ENCODE data around the gene SORBS1.

Gene SORBS1

DNA sequence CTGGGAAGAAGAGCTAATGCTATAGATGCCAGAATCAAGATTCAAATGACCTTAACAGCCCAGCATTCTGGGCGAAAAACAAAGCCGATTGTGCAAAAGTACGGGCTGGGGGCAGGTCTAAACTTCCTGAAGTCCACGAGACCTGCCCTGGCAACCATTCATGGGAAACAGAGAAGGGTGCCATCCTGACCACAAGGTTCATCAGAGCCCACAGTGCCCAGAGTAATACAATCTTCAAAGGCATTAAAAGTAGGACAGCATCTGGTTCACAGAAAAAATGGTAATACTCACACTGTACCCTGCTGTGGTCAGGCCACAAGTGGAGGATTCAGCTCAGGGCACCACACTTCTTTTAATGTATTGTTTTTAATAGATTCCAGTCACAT lies 36.1 kb downstream of the SORBS1 start:
- CTCF ChIA-PET = no interaction called here
- Mint-ChIP-seq H3K4me1 (no peaks in the 10 kb centered on the region), H3K27ac (no peak overlapping the region), H3K27me3 (no peaks in the 10 kb centered on the region), H3K36me3 (no peaks in the 10 kb centered on the region), H3K9me3 (no peaks in the 10 kb centered on the region), H3K4me3 (no peak overlapping the region)
- no peak for DNase-seq

DNA sequence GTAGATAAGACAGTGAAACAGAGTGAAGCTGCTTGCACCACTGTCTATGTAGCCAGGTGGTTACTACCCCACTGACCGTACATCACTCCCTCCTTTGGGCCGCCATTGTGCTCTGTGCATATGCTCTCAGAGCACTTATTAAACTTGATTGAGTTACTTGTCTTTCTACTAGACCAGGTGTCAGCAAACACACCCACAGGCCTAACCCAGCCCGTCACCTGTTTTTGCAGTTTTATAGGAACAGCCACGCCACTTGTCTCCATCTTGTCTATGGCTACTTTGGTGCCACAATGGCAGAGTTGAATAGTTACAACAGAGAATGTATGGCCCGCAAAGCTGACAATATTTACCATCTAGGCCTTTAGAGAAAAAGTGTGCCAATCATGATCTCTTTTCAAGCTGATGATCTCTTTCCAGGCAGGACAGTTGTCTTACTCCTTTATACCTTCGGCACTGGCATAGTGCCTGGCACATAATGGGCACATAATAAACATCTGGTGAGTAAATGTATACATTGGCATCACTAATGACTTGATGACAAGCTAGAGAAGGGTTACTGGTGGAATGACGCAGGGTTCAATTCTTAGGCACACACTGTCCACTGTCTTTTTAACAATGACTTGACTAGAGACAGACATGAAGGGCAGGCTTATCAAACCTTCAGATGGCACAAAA lies 36.7 kb downstream of the SORBS1 start:
- no peaks in the 10 kb centered on the region for H3K27me3 Mint-ChIP-seq
- DNase-seq = no peak
- H3K4me1 Mint-ChIP-seq = no peaks in the 10 kb centered on the region
- H3K4me3 Mint-ChIP-seq = no peak overlapping the region
- CTCF ChIA-PET = no interaction called here
- no peaks in the 10 kb centered on the region for H3K36me3 Mint-ChIP-seq
- H3K27ac Mint-ChIP-seq = no peak overlapping the region
- no peaks in the 10 kb centered on the region for H3K9me3 Mint-ChIP-seq

DNA sequence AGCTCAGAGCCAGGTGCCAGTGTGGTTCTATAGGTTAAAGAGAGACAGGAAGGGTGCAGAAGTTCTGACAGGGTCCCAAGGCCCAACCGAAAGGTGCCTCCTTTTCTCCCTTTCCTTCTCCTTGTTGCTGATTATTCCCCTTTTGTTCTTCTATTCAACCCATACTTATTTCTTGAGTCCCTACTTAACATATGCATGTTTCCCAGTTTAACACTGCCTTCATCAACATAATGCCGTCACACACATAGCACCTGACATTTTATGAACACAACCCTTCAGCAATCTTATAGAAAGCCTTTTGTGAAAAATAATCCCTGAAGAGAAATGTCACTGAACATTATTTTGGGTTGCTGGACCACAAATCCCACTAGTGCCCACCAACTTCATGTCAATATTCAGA lies 39.1 kb downstream of the SORBS1 start:
- Mint-ChIP-seq H3K4me1 (no peaks in the 10 kb centered on the region), H3K9me3 (no peaks in the 10 kb centered on the region), H3K4me3 (no peak overlapping the region), H3K27ac (no peak overlapping the region), H3K27me3 (no peaks in the 10 kb centered on the region), H3K36me3 (no peaks in the 10 kb centered on the region)
- DNase-seq = no peak
- CTCF ChIA-PET = no interaction called here

DNA sequence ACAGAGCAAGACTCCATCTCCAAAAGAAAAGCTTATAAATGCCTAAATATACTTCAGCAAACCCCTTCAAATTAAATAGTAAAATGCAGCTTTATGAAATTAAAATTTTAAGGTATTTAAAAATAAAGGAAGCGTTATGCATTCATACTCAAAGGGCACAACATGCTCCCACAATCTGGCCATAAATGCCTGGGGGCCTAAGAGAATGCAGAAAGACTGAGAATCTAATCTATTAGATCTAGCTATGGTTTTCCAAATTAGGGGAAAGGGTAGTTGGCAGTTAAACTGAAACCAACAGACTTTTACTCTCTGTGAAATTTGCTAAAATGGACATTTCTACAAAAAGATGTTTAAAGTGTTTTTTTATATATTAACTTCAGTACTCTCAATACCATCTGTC lies 40.6 kb downstream of the SORBS1 start:
- H3K4me3 Mint-ChIP-seq = no peak overlapping the region
- H3K27ac Mint-ChIP-seq = no peak overlapping the region
- H3K4me1 Mint-ChIP-seq = no peaks in the 10 kb centered on the region
- CTCF ChIA-PET = interaction anchor here (0.6 kb wide), 1 partner anchor 129 kb away, joined by 3 read pairs; no protein-coding TSS in a partner anchor
- no peaks in the 10 kb centered on the region for H3K27me3 Mint-ChIP-seq
- no peaks in the 10 kb centered on the region for H3K36me3 Mint-ChIP-seq
- DNase-seq = no peak
- H3K9me3 Mint-ChIP-seq = no peaks in the 10 kb centered on the region

DNA sequence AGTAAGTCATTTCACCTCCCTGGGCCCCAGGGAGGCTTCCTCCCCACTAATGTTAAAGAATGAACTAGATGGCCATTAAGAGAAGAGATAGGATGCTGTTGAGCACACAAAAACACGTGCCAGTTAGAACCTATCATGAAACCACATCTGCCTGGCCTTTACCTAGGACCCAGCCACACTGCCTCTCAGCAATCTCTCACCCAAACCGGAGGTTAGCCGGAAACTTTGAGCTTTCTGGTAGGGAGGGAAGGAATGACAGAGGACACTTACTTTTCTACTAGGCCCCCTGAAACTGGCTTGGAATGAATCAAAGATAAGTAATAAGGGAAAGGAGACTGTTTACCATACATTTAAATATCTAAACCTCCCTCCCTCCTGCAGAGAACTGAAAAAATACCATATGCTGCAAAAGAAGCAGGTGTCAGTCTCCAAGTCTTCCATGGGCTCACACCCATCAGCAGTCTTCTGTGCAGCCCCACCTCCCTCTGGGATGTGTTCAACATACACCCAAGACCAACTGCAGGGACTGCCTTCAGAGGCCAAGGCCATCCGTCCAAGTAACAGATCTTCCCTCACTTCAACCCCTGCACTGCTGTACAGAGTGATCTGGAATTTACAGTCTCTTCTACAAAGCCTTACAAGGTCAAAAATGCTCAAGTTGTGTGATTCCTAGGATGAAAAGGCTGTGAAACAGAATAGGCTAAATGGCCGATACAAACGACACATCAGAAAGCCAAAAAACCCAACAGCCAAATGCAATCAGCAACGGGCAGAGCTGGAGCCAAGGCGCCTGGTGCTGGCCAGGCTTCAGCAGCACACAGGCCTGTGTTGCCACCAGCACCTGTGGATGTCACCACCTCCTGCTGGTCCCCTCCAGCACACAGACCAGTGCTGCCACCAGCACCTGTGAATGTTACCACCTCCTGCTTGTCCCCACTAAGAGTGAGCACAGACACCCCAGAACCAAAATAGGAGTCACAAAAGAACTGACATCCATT lies 42.4 kb downstream of the SORBS1 start:
- no peaks in the 10 kb centered on the region for H3K27me3 Mint-ChIP-seq
- DNase-seq = no peak
- H3K9me3 Mint-ChIP-seq = no peaks in the 10 kb centered on the region
- no peak overlapping the region for H3K4me3 Mint-ChIP-seq
- H3K4me1 Mint-ChIP-seq = no peaks in the 10 kb centered on the region
- H3K36me3 Mint-ChIP-seq = no peaks in the 10 kb centered on the region
- no peak overlapping the region for H3K27ac Mint-ChIP-seq
- CTCF ChIA-PET = no interaction called here

DNA sequence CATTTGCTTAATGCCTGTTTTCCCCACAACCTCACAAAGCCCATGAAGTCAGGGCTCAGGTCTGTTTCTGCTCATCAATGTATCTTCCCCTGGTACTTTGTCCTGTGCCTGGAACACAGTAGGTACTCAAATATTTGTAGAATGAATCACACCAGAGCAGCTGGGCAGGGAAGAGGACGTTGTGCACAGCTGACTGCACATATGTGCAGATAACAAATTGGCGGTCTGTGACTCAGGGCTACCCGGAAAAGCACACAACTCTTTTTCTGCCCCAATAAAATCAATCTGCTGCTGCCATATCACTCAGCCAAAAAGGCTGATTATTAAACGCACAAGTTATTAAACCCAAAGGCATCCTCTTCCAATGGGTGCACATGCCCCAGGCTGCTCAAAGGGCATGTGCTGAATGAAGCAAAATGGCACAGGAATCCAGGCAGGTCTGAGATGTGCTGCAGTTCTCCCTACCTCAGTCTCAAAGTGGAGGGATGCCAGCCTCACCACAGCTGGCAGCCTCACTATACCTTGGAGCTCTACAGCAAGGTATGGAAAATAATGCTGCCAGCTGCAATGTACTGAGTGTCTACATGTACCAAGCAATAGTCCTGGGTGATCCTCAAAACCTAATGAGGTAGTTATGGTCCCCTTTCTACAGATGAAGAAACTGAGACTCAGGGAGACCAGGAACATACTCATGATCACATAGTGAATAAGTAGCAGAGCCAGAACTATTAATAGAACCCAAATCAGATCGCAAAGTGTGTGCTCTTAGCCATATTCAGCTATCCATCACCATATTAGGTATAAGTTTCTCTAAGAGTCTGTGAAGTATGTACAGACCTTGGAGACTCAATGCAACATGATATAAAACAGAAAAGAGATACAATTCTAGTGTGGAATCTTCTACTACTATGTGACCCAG lies 43.4 kb downstream of the SORBS1 start:
- CTCF ChIA-PET = no interaction called here

DNA sequence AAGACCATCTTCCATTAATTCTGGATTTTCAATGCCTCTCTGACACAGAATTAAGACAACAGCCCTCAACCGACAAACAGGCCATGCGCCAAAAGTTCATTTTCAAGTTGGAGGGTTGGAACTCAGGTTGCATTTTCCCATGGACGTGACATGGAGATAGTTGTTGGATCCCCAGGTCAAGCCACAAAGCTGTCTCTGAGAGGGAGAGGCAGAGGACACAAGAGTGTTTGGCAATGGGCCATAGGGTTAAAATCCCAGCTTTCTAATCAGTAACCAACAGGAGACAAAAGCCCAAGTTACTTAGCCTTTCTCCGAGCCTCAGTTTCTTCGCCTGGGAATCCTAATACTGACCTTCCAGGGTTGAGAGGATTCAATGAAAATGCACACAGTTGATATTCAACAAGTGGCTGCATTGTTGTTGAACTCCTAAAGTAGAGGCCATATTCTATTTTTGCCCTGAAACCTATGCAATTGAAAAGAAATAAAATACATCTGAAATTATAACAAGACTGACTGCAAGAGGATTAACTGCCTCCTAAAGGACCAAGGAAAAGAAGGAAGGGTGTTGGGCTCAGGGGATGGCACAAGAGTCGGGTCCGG lies 44.3 kb downstream of the SORBS1 start:
- Mint-ChIP-seq H3K36me3 (no peaks in the 10 kb centered on the region), H3K27me3 (no peaks in the 10 kb centered on the region), H3K4me1 (no peaks in the 10 kb centered on the region), H3K27ac (no peak overlapping the region), H3K9me3 (no peaks in the 10 kb centered on the region), H3K4me3 (no peak overlapping the region)
- CTCF ChIA-PET = no interaction called here
- no peak for DNase-seq

More for the DNA sequence above, 43.4 kb downstream of the SORBS1 start:
- Mint-ChIP-seq H3K36me3 (no peaks in the 10 kb centered on the region), H3K9me3 (no peaks in the 10 kb centered on the region), H3K4me1 (no peaks in the 10 kb centered on the region), H3K27me3 (no peaks in the 10 kb centered on the region), H3K27ac (no peak overlapping the region), H3K4me3 (no peak overlapping the region)
- DNase-seq = no peak

DNA sequence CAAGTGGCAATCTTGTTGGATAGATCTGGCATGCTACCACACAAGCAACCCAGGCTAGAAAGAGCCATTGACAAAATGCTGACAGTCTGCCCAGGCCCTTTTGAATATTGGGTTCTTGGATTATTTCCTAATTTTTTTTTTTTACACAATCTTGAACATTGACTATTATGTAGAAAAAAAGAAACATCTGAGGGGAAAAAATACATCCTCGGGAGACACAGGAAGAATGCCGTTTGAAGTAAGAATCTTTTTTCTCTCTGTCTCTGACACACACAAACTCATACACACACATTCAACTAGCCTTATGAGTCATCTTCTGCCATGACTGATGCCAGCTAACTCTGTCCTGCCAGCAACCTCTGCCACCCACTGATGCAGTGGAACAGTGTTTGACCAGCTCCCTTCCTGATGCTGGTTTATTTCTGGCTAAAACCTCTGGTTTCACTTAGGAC lies 47.2 kb downstream of the SORBS1 start:
- no peaks in the 10 kb centered on the region for H3K9me3 Mint-ChIP-seq
- CTCF ChIA-PET = no interaction called here

DNA sequence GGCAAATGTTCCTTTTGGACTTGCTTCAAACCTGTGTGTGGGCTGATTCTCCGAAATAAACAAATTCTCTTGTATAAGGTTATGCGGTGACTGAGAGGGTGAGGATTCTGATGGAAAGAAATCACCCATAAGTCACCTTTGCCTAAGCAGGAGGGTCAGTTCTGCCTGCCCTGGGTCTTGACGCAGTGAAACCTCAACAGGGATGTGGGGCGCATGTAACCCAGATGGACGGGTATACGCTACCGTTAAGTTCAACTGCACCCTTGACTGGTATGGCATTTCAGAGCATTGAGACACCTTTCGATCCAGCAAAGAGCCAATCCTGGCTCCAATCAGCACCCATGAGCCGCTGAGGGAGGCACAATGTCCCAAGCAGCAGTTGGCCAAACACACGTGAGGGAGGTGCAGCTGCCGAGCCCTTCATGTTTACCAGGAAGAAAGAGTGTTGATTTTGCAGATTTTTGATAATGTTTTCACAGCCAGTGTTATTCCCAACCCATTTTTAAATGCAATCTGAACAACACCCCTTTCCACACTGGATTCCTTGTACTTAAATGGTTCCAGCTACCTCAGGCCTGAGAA lies 48.1 kb downstream of the SORBS1 start:
- no peaks in the 10 kb centered on the region for H3K36me3 Mint-ChIP-seq
- DNase-seq = no peak
- no peaks in the 10 kb centered on the region for H3K27me3 Mint-ChIP-seq
- CTCF ChIA-PET = no interaction called here
- no peaks in the 10 kb centered on the region for H3K9me3 Mint-ChIP-seq
- no peak overlapping the region for H3K27ac Mint-ChIP-seq
- no peaks in the 10 kb centered on the region for H3K4me1 Mint-ChIP-seq
- H3K4me3 Mint-ChIP-seq = no peak overlapping the region

More for the DNA sequence above, 47.2 kb downstream of the SORBS1 start:
- Mint-ChIP-seq H3K4me3 (no peak overlapping the region), H3K36me3 (no peaks in the 10 kb centered on the region), H3K27me3 (no peaks in the 10 kb centered on the region), H3K4me1 (no peaks in the 10 kb centered on the region), H3K27ac (no peak overlapping the region)
- no peak for DNase-seq

DNA sequence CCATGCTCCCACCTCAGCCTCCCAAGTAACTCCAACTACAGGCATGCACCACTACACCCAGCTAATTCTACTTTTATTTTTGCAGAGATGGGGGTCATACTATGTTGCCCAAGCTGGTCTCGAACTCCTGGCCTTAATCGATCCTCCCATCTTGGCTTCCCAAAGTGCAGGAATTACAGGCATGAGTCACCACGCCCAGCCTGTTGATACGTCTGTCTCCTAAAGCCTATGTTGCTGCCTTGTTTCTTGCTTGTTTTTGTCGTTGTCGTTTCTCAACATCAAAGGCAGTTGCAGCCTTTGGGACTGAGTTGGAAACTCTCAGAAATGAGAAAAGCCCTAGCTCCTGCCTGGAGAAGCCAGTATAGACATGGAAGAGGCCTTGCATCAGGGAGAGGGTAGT lies 49.9 kb downstream of the SORBS1 start:
- H3K27ac Mint-ChIP-seq = no peak overlapping the region
- CTCF ChIA-PET = interaction anchor here (1.1 kb wide), 1 partner anchor 81 kb away, joined by 3 read pairs; no protein-coding TSS in a partner anchor

DNA sequence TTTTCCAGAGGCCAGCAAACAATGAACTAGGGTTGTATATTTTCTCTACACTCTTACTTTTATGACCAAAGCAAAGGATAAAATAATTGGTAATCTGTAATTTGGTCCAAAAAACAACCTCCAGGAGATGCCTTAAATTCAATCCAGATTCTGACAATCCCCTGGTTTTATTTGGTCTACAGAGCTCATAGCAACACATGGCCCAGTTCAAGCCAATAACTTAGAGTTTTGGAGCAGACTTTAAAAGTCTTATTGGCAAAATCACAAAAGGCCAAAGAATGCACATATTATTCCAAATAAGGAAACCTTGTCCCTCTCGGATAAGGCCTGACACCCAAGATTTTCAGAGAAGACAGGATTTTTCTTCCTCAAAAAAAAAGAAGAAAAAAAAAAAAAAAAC lies 51.9 kb downstream of the SORBS1 start:
- no peak for DNase-seq
- CTCF ChIA-PET = interaction anchor here (0.9 kb wide), 1 partner anchor 8 kb away, joined by 5 read pairs; no protein-coding TSS in a partner anchor
- Mint-ChIP-seq H3K4me3 (no peak overlapping the region), H3K36me3 (no peaks in the 10 kb centered on the region), H3K27ac (no peak overlapping the region), H3K27me3 (peaks cover 8% of the 10 kb centered on the region), H3K4me1 (no peaks in the 10 kb centered on the region), H3K9me3 (no peaks in the 10 kb centered on the region)

More for the DNA sequence above, 49.9 kb downstream of the SORBS1 start:
- Mint-ChIP-seq H3K36me3 (no peaks in the 10 kb centered on the region), H3K4me1 (no peaks in the 10 kb centered on the region), H3K4me3 (no peak overlapping the region), H3K27me3 (no peaks in the 10 kb centered on the region), H3K9me3 (no peaks in the 10 kb centered on the region)
- no peak for DNase-seq

DNA sequence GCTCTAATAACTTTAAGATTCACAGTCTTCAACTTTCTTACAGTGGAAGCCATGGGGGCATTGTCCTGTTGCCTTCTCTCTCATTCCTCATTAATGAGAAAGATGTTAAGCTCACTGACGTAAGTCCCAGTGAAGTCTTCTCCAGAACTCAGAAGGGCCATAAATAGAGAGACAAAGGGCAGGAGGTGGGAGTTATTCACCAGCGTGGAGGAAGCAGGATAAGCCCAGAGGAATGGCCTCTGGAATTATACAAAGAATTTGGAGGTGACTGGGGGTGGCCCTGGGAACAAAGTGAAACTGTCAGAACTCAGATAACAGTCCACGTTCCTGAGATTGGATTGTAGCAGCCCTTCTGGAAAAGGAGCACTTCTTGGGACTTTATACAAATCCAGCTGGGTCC lies 52.4 kb downstream of the SORBS1 start:
- H3K27ac Mint-ChIP-seq = no peak overlapping the region
- CTCF ChIA-PET = interaction anchor here (0.9 kb wide), 1 partner anchor 7 kb away, joined by 5 read pairs; no protein-coding TSS in a partner anchor

DNA sequence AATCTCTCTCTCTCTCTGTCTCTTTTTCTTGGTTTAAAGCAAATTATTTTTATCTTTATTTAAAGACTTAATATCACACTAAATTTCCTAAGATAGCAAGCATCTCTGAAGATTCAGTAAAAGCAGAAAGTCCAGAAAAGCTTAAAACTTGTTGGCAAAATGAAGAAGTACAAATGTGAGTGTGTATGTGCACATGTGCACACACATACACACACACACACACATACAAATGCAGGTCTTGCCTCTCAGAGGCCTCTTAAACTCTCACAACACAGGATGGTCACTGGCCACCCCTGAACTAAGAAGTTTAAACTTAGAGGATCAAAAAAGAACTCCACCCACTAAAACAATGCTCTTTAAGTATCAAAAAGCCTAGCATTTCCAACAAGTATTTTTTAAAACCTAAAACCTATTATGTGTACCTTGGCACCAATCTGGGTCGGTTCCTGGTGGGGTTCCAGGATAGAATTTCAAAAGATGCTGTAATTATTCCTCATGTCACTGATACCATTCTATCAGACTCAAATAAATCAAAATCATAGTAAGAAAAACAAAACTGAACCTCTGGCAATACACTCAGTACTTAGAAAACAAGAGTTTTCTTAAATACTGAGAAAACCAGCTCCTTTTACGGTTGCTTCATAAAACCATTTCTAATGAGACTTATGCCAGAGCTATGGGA lies 55.0 kb downstream of the SORBS1 start:
- H3K27me3 Mint-ChIP-seq = peaks cover 17% of the 10 kb centered on the region
- no peaks in the 10 kb centered on the region for H3K36me3 Mint-ChIP-seq

More for the DNA sequence above, 52.4 kb downstream of the SORBS1 start:
- Mint-ChIP-seq H3K36me3 (no peaks in the 10 kb centered on the region), H3K9me3 (no peaks in the 10 kb centered on the region), H3K4me1 (no peaks in the 10 kb centered on the region), H3K4me3 (no peak overlapping the region), H3K27me3 (peaks cover 8% of the 10 kb centered on the region)
- DNase-seq = no peak

More for the DNA sequence above, 55.0 kb downstream of the SORBS1 start:
- Mint-ChIP-seq H3K4me1 (no peaks in the 10 kb centered on the region), H3K4me3 (no peak overlapping the region), H3K9me3 (no peaks in the 10 kb centered on the region), H3K27ac (no peak overlapping the region)
- DNase-seq = no peak
- CTCF ChIA-PET = interaction anchor here (0.6 kb wide), 1 partner anchor 1153 kb away, joined by 3 read pairs; no protein-coding TSS in a partner anchor

Measured in activated naive CD4-positive, alpha-beta T cell treated with anti-CD3 and anti-CD28 coated beads, Interleukin-2, amount 10 ng/mL, durations not matched to agents 7 days and 5 days (primary cell).